ENCODE measurements around the gene CUTA.

DNA sequence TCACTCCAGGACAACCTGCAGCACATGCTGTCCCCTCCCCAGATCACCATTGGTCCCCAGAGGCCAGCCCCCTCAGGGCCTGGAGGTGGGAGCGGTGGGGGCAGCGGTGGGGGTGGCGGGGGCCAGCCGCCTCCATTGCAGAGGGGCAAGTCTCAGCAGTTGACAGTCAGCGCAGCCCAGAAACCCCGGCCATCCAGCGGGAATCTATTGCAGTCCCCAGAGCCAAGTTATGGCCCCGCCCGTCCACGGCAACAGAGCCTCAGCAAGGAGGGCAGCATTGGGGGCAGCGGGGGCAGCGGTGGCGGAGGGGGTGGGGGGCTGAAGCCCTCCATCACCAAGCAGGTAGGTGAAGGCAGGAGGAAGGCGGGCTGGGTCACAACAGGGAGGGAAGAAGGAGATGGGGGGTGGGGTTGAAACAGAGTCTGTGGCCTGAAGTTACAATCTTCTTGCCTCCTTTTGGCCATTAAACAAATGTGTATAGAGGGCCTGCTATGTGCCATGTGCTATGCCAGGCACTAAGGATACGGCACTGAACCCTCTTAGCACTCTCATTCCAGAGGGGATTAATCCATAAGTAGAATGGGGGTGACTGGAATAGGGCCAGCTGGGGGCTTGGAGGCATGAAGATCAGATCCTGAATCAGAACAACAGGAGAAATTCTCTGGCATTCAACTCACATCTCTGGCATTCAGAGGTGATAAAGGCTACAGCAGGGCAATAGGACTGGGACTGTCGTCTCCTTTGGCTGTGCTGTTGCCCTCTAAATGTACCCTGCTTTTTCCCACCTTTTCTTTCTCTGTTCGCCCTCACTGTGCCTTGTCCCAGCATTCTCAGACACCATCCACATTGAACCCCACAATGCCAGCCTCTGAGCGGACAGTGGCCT, 26.0 kb upstream of the CUTA start:
- TF ChIP-seq, protein P1, sequence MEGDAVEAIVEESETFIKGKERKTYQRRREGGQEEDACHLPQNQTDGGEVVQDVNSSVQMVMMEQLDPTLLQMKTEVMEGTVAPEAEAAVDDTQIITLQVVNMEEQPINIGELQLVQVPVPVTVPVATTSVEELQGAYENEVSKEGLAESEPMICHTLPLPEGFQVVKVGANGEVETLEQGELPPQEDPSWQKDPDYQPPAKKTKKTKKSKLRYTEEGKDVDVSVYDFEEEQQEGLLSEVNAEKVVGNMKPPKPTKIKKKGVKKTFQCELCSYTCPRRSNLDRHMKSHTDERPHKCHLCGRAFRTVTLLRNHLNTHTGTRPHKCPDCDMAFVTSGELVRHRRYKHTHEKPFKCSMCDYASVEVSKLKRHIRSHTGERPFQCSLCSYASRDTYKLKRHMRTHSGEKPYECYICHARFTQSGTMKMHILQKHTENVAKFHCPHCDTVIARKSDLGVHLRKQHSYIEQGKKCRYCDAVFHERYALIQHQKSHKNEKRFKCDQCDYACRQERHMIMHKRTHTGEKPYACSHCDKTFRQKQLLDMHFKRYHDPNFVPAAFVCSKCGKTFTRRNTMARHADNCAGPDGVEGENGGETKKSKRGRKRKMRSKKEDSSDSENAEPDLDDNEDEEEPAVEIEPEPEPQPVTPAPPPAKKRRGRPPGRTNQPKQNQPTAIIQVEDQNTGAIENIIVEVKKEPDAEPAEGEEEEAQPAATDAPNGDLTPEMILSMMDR (IDR thresholded peaks at IDR 0.05), result no peak
- TF ChIP-seq NRF1 (IDR thresholded peaks at IDR 0.05; ENCODE audit: low read depth, low read length), result no peak
- no peak for TF ChIP-seq SIN3A (IDR thresholded peaks at IDR 0.05; ENCODE audit: borderline replicate concordance, low read depth, low read length)

Measured in SK-N-SH (cell line).